GM23338 (cell line): ENCODE measurements around the gene MYOC. TPM values are rescaled to one million over a fixed set of nuclear protein-coding genes. Genes with fewer than 3 reads are reported as not detected.

Experiments used
- ATAC-seq: fragments of 200-7000 bp; cut with Tn5 transposase; 3 replicates; pipeline ENCODE4 v1.9.1; 2020
- DNase-seq: peaks from one replicate; pipeline ENCODE4 v3.0.0-alpha.2; 2015; ENCODE audit warnings: low spot score
- H2AFZ ChIP-seq: fragments of 200-600 bp; sonication (generic); 2 replicates; pipeline ENCODE4 v1.8.0; 2016; ENCODE audit warnings: antibody characterized with exemption, mild to moderate bottlenecking, moderate library complexity
- H3F3A ChIP-seq: fragments of 200-600 bp; sonication (generic); replicated peaks from 2 replicates; pipeline ENCODE4 v1.8.0; 2017; ENCODE audit warnings: antibody characterized with exemption, mixed run types, low read depth
- H3K27ac ChIP-seq: fragments of 200-600 bp; sonication (generic); 2 replicates; pipeline ENCODE4 v1.6.1; 2016; ENCODE audit warnings: low read depth
- H3K27me3 ChIP-seq: fragments of 200-600 bp; sonication (generic); 2 replicates; pipeline ENCODE4 v1.8.0; 2016; ENCODE audit warnings: mild to moderate bottlenecking, mixed run types, moderate library complexity; ENCODE audit not compliant: insufficient read depth
- H3K36me3 ChIP-seq: fragments of 200-600 bp; sonication (generic); 2 replicates; pipeline ENCODE4 v1.8.0; 2016; ENCODE audit warnings: mild to moderate bottlenecking; ENCODE audit not compliant: insufficient read depth
- H3K4me1 ChIP-seq: fragments of 200-600 bp; sonication (generic); 2 replicates; pipeline ENCODE4 v1.8.0; 2016; ENCODE audit warnings: mild to moderate bottlenecking, moderate library complexity; ENCODE audit not compliant: insufficient read depth
- H3K4me2 ChIP-seq: fragments of 200-600 bp; sonication (generic); 2 replicates; pipeline ENCODE4 v1.7.1; 2017; ENCODE audit warnings: mixed run types
- H3K4me3 ChIP-seq: fragments of 200-600 bp; sonication (generic); 2 replicates; pipeline ENCODE4 v1.6.1; 2016; ENCODE audit warnings: mixed run types
- H3K79me2 ChIP-seq: fragments of 200-600 bp; sonication (generic); replicated peaks from 2 replicates; pipeline ENCODE4 v1.8.0; 2017; ENCODE audit warnings: mild to moderate bottlenecking; ENCODE audit not compliant: insufficient read depth
- H3K9me2 ChIP-seq: fragments of 200-600 bp; sonication (generic); 2 replicates; pipeline ENCODE4 v1.8.0; 2017; ENCODE audit not compliant: insufficient read depth
- H4K20me1 ChIP-seq: fragments of 200-600 bp; sonication (generic); replicated peaks from 2 replicates; pipeline ENCODE4 v1.8.0; 2017; ENCODE audit warnings: mild to moderate bottlenecking; ENCODE audit not compliant: insufficient read depth
- H3K27ac Mint-ChIP-seq: 2 replicates; pipeline ENCODE4 v1.8.0; 2020; ENCODE audit warnings: inconsistent platforms, mild to moderate bottlenecking, moderate library complexity, mixed read lengths
- H3K27me3 Mint-ChIP-seq: 3 replicates; pipeline ENCODE4 v1.8.0; 2022; ENCODE audit warnings: low read depth, mild to moderate bottlenecking, moderate library complexity, mixed read lengths, inconsistent platforms; ENCODE audit not compliant: insufficient read depth, poor library complexity
- H3K36me3 Mint-ChIP-seq: 3 replicates; pipeline ENCODE4 v1.8.0; 2021; ENCODE audit warnings: low read depth, mild to moderate bottlenecking, inconsistent platforms, moderate library complexity, mixed read lengths
- H3K4me1 Mint-ChIP-seq: 3 replicates; pipeline ENCODE4 v1.8.0; 2020; ENCODE audit warnings: mild to moderate bottlenecking, inconsistent platforms, mixed read lengths
- H3K4me3 Mint-ChIP-seq: 3 replicates; pipeline ENCODE4 v1.8.0; 2021; ENCODE audit warnings: moderate library complexity, mild to moderate bottlenecking, inconsistent platforms, mixed read lengths
- H3K9me3 Mint-ChIP-seq: 3 replicates; pipeline ENCODE4 v1.8.0; 2020; ENCODE audit warnings: moderate library complexity, mild to moderate bottlenecking, inconsistent platforms, mixed read lengths
- CREB1 ChIP-seq: fragments of 250-450 bp; sonication (Bioruptor Pico); IDR thresholded peaks from 2 replicates; pipeline ENCODE4 v1.5.0; 2020; ENCODE audit warnings: low read depth, mild to moderate bottlenecking, moderate library complexity
- EZH2 ChIP-seq: fragments of 200-600 bp; sonication (generic); IDR thresholded peaks from one replicate; pipeline ENCODE4 v1.8.0; 2017; ENCODE audit warnings: antibody characterized with exemption, mild to moderate bottlenecking, low read depth; ENCODE audit not compliant: unreplicated experiment
- EZH2phosphoT487 ChIP-seq: fragments of 200-600 bp; sonication (generic); IDR thresholded peaks from one replicate; pipeline ENCODE4 v1.8.1; 2018; ENCODE audit warnings: antibody characterized with exemption; ENCODE audit not compliant: unreplicated experiment
- JUNB ChIP-seq: IDR thresholded peaks from one replicate; pipeline ENCODE4 v1.6.1; 2016; ENCODE audit warnings: antibody characterized with exemption; ENCODE audit not compliant: unreplicated experiment
- NANOG ChIP-seq: IDR thresholded peaks from 2 replicates; pipeline ENCODE4 v1.6.1; 2016; ENCODE audit warnings: antibody characterized with exemption, borderline replicate concordance
- STAT1 ChIP-seq: IDR thresholded peaks from one replicate; pipeline ENCODE4 v1.6.1; 2016; ENCODE audit warnings: antibody characterized with exemption; ENCODE audit not compliant: unreplicated experiment
- ZNF114 ChIP-seq: fragments of 250-450 bp; sonication (Bioruptor Pico); IDR thresholded peaks from 2 replicates; pipeline ENCODE4 v1.5.0; 2020; ENCODE audit warnings: mild to moderate bottlenecking, moderate library complexity
- ZNF331 ChIP-seq: fragments of 250-450 bp; sonication (Bioruptor Pico); IDR thresholded peaks from 2 replicates; pipeline ENCODE4 v1.5.0; 2020; ENCODE audit warnings: low read depth, mild to moderate bottlenecking, moderate library complexity
- polyA plus RNA-seq: library from polyadenylated mRNA; unstranded; fragments of >200 nt; fragmentation: Nextera tagmentation; extraction: Ambion mirVana; gene quantifications from 2 replicates; pipeline ENCODE4 v1.2.1, GENCODE V29; 2016
- total RNA-seq: library from RNA; depleted of rRNA; stranded (reverse); fragments of >200 nt; shearing (Covaris generic); gene quantifications from 2 replicates; pipeline ENCODE4 v1.2.3, GENCODE V29; 2014
- TF ChIP-seq, protein P1 (sequence below), 2 experiments: fragments of 200-600 bp in 1 of 2; sonication (generic) in 1 of 2; conservative IDR thresholded peaks; 2 replicates each; pipeline versions ENCODE4 v1.5.1 to v1.6.1; 2016 to 2017; ENCODE audit warnings: antibody characterized with exemption in 2 of 2, low read depth in 2 of 2, mild to moderate bottlenecking in 2 of 2, moderate library complexity in 1 of 2
- TF ChIP-seq, protein P2 (sequence below): fragments of 250-450 bp; sonication (Bioruptor Pico); IDR thresholded peaks from 2 replicates; pipeline ENCODE4 v1.5.0; 2020; ENCODE audit warnings: mild to moderate bottlenecking, moderate library complexity

The MYOC gene
- total and polyA plus RNA-seq, 2 experiments from 2014 or later: not detected

DNA sequence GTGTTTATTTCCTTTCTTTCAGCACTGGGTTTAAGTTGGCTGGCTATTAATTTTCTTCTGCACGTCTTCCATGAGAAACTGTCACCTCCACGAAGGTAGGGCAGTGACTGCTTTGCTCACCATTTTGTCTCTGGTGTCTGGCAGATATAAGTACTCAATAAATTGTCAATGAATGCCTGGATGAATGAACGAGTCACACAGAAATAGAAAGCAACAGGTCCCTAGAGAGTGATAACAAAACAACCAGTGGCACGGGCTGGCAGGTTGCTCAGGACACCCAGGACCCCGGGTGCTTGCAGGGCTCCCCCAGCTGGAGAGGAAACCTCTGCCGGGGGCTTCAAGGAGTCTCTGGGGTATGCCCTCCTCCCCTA, 3.2 kb upstream of the MYOC start:
- Histone ChIP-seq H4K20me1 (no peaks in the 10 kb centered on the region), H3K4me2 (no peak overlapping the region), H3F3A (no peaks in the 10 kb centered on the region), H3K4me3 (no peak overlapping the region), H3K27me3 (no peaks in the 10 kb centered on the region), H2AFZ (0 out of 2 replicates have a peak overlapping the region, but pooled peaks have one; percentile 21), H3K79me2 (no peaks in the 10 kb centered on the region), H3K9me2 (no peaks in the 10 kb centered on the region), H3K4me1 (peaks cover 5% of the 10 kb centered on the region), H3K27ac (no peak overlapping the region), H3K36me3 (no peaks in the 10 kb centered on the region)
- Mint-ChIP-seq H3K36me3 (no peaks in the 10 kb centered on the region), H3K27ac (no peak overlapping the region), H3K27me3 (peaks cover 3% of the 10 kb centered on the region), H3K4me3 (no peak overlapping the region), H3K9me3 (no peaks in the 10 kb centered on the region), H3K4me1 (peaks cover 17% of the 10 kb centered on the region)
- TF ChIP-seq JUNB (no peak), ZNF331 (CRISPR knock-in tag) (no peak), STAT1 (no peak), ZNF114 (CRISPR knock-in tag) (no peak)
- TF ChIP-seq, protein P1, sequence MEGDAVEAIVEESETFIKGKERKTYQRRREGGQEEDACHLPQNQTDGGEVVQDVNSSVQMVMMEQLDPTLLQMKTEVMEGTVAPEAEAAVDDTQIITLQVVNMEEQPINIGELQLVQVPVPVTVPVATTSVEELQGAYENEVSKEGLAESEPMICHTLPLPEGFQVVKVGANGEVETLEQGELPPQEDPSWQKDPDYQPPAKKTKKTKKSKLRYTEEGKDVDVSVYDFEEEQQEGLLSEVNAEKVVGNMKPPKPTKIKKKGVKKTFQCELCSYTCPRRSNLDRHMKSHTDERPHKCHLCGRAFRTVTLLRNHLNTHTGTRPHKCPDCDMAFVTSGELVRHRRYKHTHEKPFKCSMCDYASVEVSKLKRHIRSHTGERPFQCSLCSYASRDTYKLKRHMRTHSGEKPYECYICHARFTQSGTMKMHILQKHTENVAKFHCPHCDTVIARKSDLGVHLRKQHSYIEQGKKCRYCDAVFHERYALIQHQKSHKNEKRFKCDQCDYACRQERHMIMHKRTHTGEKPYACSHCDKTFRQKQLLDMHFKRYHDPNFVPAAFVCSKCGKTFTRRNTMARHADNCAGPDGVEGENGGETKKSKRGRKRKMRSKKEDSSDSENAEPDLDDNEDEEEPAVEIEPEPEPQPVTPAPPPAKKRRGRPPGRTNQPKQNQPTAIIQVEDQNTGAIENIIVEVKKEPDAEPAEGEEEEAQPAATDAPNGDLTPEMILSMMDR (conservative IDR thresholded peaks at IDR 0.05; ENCODE audit: low read depth in 2 of 2): no peak; a peak in 1 of 4 replicates
- no peak for DNase-seq
- no peak for ATAC-seq

DNA sequence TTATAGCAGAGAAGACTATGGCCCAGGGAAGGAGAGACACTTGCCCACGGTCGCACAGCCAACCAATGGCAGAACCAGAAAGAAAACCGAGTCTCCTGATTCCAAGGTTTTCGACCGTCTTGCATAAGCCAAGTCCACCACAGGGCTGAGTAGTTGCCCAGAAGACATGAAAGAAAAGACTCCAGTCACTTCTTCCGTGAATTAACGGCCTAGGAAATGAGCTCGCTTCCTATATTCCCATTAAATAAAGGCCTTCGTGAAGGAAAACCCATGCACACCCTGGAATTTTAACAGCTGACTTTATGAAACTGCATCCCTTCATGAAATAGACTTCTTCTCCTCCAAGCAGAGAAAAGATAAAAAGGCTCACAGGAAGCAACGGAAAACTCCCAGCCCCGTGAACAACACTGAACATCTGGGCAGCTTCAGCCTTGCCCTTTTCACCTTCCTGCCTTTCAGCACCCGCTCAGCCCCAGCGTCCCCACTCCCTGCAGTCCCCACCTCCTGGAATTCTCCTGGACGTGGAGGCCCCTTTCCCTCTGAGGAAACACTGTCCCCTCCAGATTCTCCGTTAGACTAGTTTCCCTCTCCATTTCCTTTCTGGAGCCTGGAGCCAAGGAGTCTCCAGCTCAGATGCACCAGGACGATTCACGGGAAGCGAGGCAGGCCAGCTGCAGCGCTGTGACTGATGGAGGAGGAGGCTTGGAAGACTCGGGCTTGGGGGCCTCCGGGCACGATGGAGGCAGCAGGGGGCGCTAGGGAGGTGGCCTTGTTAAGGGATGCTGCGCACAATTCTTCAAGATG, 2.7 kb upstream of the MYOC start:
- Mint-ChIP-seq H3K27me3 (peaks cover 3% of the 10 kb centered on the region), H3K4me1 (peaks cover 13% of the 10 kb centered on the region), H3K36me3 (no peaks in the 10 kb centered on the region), H3K27ac (no peak overlapping the region), H3K4me3 (peak overlapping the region; percentile 35; the same call in 2 of the 3 replicates), H3K9me3 (no peaks in the 10 kb centered on the region)
- H3F3A ChIP-seq: no peaks in the 10 kb centered on the region
- H3K4me3 ChIP-seq: no peak overlapping the region
- H2AFZ ChIP-seq: peak overlapping the region; percentile 98
- peak overlapping the region; percentile 66; the same call in 1 of the 2 replicates for H3K4me2 ChIP-seq
- peak; percentile 96 for ATAC-seq
- H3K79me2 ChIP-seq: no peaks in the 10 kb centered on the region
- H3K27ac ChIP-seq: no peak overlapping the region
- no peaks in the 10 kb centered on the region for H3K27me3 ChIP-seq
- H3K36me3 ChIP-seq: no peaks in the 10 kb centered on the region
- no peaks in the 10 kb centered on the region for H4K20me1 ChIP-seq
- TF ChIP-seq CREB1 (CRISPR knock-in tag) (0 out of 2 replicates have a peak, but pooled peaks have one; percentile 14), NANOG (no peak), EZH2phosphoT487 (no peak), EZH2 (no peak), ZNF114 (CRISPR knock-in tag) (peak; percentile 83; the same call in 1 of the 2 replicates)
- TF ChIP-seq, protein P1 (conservative IDR thresholded peaks at IDR 0.05; ENCODE audit: low read depth in 2 of 2): peak; percentile 92 to 93
- TF ChIP-seq, protein P2, sequence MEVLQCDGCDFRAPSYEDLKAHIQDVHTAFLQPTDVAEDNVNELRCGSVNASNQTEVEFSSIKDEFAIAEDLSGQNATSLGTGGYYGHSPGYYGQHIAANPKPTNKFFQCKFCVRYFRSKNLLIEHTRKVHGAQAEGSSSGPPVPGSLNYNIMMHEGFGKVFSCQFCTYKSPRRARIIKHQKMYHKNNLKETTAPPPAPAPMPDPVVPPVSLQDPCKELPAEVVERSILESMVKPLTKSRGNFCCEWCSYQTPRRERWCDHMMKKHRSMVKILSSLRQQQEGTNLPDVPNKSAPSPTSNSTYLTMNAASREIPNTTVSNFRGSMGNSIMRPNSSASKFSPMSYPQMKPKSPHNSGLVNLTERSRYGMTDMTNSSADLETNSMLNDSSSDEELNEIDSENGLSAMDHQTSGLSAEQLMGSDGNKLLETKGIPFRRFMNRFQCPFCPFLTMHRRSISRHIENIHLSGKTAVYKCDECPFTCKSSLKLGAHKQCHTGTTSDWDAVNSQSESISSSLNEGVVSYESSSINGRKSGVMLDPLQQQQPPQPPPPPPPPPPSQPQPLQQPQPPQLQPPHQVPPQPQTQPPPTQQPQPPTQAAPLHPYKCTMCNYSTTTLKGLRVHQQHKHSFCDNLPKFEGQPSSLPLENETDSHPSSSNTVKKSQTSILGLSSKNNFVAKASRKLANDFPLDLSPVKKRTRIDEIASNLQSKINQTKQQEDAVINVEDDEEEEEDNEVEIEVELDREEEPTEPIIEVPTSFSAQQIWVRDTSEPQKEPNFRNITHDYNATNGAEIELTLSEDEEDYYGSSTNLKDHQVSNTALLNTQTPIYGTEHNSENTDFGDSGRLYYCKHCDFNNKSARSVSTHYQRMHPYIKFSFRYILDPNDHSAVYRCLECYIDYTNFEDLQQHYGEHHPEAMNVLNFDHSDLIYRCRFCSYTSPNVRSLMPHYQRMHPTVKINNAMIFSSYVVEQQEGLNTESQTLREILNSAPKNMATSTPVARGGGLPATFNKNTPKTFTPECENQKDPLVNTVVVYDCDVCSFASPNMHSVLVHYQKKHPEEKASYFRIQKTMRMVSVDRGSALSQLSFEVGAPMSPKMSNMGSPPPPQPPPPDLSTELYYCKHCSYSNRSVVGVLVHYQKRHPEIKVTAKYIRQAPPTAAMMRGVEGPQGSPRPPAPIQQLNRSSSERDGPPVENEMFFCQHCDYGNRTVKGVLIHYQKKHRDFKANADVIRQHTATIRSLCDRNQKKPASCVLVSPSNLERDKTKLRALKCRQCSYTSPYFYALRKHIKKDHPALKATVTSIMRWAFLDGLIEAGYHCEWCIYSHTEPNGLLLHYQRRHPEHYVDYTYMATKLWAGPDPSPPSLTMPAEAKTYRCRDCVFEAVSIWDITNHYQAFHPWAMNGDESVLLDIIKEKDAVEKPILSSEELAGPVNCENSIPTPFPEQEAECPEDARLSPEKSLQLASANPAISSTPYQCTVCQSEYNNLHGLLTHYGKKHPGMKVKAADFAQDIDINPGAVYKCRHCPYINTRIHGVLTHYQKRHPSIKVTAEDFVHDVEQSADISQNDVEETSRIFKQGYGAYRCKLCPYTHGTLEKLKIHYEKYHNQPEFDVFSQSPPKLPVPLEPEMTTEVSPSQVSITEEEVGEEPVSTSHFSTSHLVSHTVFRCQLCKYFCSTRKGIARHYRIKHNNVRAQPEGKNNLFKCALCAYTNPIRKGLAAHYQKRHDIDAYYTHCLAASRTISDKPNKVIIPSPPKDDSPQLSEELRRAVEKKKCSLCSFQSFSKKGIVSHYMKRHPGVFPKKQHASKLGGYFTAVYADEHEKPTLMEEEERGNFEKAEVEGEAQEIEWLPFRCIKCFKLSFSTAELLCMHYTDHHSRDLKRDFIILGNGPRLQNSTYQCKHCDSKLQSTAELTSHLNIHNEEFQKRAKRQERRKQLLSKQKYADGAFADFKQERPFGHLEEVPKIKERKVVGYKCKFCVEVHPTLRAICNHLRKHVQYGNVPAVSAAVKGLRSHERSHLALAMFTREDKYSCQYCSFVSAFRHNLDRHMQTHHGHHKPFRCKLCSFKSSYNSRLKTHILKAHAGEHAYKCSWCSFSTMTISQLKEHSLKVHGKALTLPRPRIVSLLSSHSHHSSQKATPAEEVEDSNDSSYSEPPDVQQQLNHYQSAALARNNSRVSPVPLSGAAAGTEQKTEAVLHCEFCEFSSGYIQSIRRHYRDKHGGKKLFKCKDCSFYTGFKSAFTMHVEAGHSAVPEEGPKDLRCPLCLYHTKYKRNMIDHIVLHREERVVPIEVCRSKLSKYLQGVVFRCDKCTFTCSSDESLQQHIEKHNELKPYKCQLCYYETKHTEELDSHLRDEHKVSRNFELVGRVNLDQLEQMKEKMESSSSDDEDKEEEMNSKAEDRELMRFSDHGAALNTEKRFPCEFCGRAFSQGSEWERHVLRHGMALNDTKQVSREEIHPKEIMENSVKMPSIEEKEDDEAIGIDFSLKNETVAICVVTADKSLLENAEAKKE (CRISPR knock-in tag): no peak
- H3K4me1 ChIP-seq: peaks cover 5% of the 10 kb centered on the region
- H3K9me2 ChIP-seq: no peaks in the 10 kb centered on the region
- peak; percentile 92 for DNase-seq
